ENCODE results near the gene IL6ST. TPM values are rescaled to one million over a fixed set of nuclear protein-coding genes. Genes with fewer than 3 reads are reported as not detected.
A peak's percentile ranks its signal among the peaks of the same experiment; 100 is the strongest.

The IL6ST gene
- total and polyA plus RNA-seq, 10 of the 15 experiments (the other 5 are each of a cell fraction or from before 2014, with no cell fraction given), result 1.5 to 139 (median 13.0) TPM

DNA sequence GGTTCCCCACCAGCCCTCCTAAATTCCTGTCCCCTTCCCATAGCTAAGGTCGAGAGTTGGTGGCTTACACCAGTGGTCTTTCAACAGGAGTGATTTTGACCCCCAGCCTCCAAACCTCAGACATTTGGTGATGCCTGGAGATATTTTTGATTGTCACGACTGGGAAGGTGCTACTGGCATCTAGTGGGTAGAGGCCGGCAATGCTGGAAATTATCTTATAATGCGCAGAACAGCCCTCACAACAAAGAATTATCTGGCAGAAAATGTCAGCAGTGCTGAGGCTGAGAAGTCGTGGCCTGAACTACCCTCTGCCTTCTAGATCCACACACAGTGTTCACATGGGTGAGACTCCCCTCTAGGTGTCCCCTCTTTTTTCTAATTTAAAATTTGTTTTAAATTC, 74.0 kb downstream of the IL6ST start:
- Histone ChIP-seq H4K20me1 (ENCODE audit: control insufficient read depth, insufficient read depth) (no peaks in the 10 kb centered on the region), H3K9me3 (replicated peaks; ENCODE audit: control insufficient read depth, insufficient read depth, low read length) (no peaks in the 10 kb centered on the region), H3K4me1 (ENCODE audit: control insufficient read depth, insufficient read depth, low read length) (peaks cover 17% of the 10 kb centered on the region), H3K27ac (ENCODE audit: control insufficient read depth, insufficient read depth) (no peak overlapping the region), H3K4me3 (no peak overlapping the region), H3K36me3 (ENCODE audit: control insufficient read depth in 2 of 2, insufficient read depth in 2 of 2, low read length in 1 of 2) (no peaks in the 10 kb centered on the region), H3K9ac (ENCODE audit: control insufficient read depth, insufficient read depth, low read length) (no peak overlapping the region), H3K27me3 (replicated peaks in 1 of 2; ENCODE audit: control insufficient read depth in 2 of 2, insufficient read depth in 2 of 2, low read length in 1 of 2) (no peaks in the 10 kb centered on the region), H3K79me2 (ENCODE audit: control insufficient read depth, insufficient read depth, low read length) (no peaks in the 10 kb centered on the region), H3K4me2 (ENCODE audit: control insufficient read depth, insufficient read depth) (no peak overlapping the region), H2AFZ (ENCODE audit: control insufficient read depth, low read depth, low read length) (no peak overlapping the region)
- ATAC-seq, result peak; percentile 15; the same call in 2 of the 3 replicates
- TF ChIP-seq ZBTB11 (CRISPR knock-in tag; IDR thresholded peaks at IDR 0.05), result no peak
- no peak for TF ChIP-seq ZNF622 (IDR thresholded peaks at IDR 0.05)
- peak; percentile 41; the same call in 1 of the 2 replicates for TF ChIP-seq RAD21 (IDR thresholded peaks at IDR 0.05; ENCODE audit: insufficient read depth, low read depth, low read length)
- no peak for TF ChIP-seq IKZF2 (IDR thresholded peaks at IDR 0.05)
- TF ChIP-seq SMC3 (IDR thresholded peaks at IDR 0.05; ENCODE audit: borderline replicate concordance, low read length), result peak; percentile 28; the same call in 1 of the 2 replicates
- TF ChIP-seq CTCF (IDR thresholded peaks at IDR 0.05 in 2 of 3, conservative IDR thresholded peaks at IDR 0.05 in 1 of 3; ENCODE audit: control insufficient read depth in 2 of 3, extremely low read depth in 1 of 3, insufficient read depth in 1 of 3, low read depth in 3 of 3, low read length in 3 of 3), result peak in 2 of 3 experiments; percentile 5 to 27; a peak in 1 of 6 replicates
- no peak for TF ChIP-seq MYC (IDR thresholded peaks at IDR 0.05; ENCODE audit: insufficient read depth, insufficient read length, insufficient replicate concordance, low read length, severe bottlenecking)
- no peak for TF ChIP-seq FOXK2 (IDR thresholded peaks at IDR 0.05)
- TF ChIP-seq BRCA1 (IDR thresholded peaks at IDR 0.05; ENCODE audit: low read depth, low read length), result no peak
- TF ChIP-seq SUZ12 (IDR thresholded peaks at IDR 0.05; ENCODE audit: unreplicated experiment), result no peak
- no peak for TF ChIP-seq HCFC1 (IDR thresholded peaks at IDR 0.05; ENCODE audit: low read length)
- TF ChIP-seq, protein P1, sequence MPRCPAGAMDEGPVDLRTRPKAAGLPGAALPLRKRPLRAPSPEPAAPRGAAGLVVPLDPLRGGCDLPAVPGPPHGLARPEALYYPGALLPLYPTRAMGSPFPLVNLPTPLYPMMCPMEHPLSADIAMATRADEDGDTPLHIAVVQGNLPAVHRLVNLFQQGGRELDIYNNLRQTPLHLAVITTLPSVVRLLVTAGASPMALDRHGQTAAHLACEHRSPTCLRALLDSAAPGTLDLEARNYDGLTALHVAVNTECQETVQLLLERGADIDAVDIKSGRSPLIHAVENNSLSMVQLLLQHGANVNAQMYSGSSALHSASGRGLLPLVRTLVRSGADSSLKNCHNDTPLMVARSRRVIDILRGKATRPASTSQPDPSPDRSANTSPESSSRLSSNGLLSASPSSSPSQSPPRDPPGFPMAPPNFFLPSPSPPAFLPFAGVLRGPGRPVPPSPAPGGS (IDR thresholded peaks at IDR 0.05; ENCODE audit: borderline replicate concordance, insufficient read depth, low read depth, low read length, poor library complexity, severe bottlenecking), result no peak
- TF ChIP-seq HDGF (IDR thresholded peaks at IDR 0.05), result no peak
- no peak for DNase-seq (ENCODE audit: low read depth, low spot score)
- ChIA-PET RAD21 (ENCODE audit: unreplicated experiment) (interaction anchor here (1.5 to 1.6 kb wide), 2 partner anchors 17 to 66 kb away, joined by 3 to 4 read pairs; no protein-coding TSS in a partner anchor), POLR2A (no interaction called here), SMC1A (ENCODE audit: uncharacterized antibody, unreplicated experiment) (interaction anchor here (0.6 to 2.2 kb wide), 6 partner anchors 9 to 273 kb away, joined by 3 to 10 read pairs (median 4); no protein-coding TSS in a partner anchor), CTCF (interaction anchor here (0.8 to 6.7 kb wide), 3 partner anchors 13 to 280 kb away, joined by 3 to 49 read pairs (median 4); no protein-coding TSS in a partner anchor)
- BruUV-seq (replicated peaks), result no TSS peak
- 68% methylated on average over 5 of the region's 5 CpGs for whole genome bisulfite sequencing (ENCODE audit: insufficient coverage, insufficient replicate concordance, low lambda C conversion rate, missing lambda C conversion rate)
- intact Hi-C loops (cut with micrococcal nuclease; ENCODE audit: unreplicated experiment) (no loop called here), in situ Hi-C loops (cut with MboI) (no loop called here)
- FAIRE-seq, result peak; percentile 62
